ENCODE data around the gene TJP1.

DNA sequence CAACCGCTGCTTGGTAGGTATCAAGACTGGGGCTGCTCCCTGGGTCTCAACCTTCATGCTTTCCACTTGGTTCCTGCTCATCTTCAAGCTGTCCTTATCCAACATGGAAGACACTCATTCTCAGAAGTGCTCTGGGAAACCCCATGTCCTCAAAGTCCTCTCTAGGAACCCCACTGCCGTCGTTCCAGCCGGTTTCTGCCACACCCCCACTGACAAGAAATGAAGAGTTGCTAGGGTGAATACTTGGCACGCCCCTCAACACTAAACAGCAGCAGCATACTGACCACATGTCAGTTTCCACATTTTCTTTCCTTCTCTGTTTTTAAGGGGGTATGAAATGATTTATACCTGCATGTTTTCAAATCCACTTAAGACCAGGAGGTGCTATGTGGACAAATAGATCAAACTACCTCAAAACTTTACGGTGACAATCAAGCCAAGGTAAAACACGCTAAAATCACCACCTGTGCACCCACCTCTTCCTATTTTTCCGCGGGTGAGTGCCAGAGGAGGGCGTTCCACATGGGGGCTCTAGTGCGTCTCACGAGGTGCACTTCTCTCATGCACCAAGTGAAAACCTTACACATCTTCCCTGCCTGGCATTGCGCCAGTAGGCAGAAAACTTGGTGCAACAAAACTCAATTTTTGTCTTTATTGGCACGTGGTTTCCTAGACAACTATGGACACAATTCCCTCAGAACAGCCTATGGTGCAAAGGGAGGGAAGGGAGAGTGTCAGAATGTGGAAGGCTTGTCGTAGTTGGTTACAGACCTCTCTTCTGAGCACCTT, 125.1 kb downstream of the TJP1 start:
- TF ChIP-seq, protein P1, sequence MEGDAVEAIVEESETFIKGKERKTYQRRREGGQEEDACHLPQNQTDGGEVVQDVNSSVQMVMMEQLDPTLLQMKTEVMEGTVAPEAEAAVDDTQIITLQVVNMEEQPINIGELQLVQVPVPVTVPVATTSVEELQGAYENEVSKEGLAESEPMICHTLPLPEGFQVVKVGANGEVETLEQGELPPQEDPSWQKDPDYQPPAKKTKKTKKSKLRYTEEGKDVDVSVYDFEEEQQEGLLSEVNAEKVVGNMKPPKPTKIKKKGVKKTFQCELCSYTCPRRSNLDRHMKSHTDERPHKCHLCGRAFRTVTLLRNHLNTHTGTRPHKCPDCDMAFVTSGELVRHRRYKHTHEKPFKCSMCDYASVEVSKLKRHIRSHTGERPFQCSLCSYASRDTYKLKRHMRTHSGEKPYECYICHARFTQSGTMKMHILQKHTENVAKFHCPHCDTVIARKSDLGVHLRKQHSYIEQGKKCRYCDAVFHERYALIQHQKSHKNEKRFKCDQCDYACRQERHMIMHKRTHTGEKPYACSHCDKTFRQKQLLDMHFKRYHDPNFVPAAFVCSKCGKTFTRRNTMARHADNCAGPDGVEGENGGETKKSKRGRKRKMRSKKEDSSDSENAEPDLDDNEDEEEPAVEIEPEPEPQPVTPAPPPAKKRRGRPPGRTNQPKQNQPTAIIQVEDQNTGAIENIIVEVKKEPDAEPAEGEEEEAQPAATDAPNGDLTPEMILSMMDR (IDR thresholded peaks at IDR 0.05), result no peak
- TF ChIP-seq POLR2A (IDR thresholded peaks at IDR 0.05), result no peak

Data from lower leg skin (tissue), 3 donors.